Activated CD8-positive, alpha-beta memory T cell treated with anti-CD3 and anti-CD28 coated beads, Interleukin-2, amount 50 U/mL, for 1 hour (primary cell): ENCODE measurements around the gene ITGB1.
"Not testable (repeated sequence)": the region's sequence is repeated elsewhere in the genome, so short reads cannot be mapped to it uniquely, and the experiment has no call there.

ENCODE experiments used
- DNase-seq: peaks from one replicate; pipeline ENCODE4 v3.0.0-alpha.2; 2020; ENCODE audit errors: extremely low read depth

The ITGB1 gene

DNA sequence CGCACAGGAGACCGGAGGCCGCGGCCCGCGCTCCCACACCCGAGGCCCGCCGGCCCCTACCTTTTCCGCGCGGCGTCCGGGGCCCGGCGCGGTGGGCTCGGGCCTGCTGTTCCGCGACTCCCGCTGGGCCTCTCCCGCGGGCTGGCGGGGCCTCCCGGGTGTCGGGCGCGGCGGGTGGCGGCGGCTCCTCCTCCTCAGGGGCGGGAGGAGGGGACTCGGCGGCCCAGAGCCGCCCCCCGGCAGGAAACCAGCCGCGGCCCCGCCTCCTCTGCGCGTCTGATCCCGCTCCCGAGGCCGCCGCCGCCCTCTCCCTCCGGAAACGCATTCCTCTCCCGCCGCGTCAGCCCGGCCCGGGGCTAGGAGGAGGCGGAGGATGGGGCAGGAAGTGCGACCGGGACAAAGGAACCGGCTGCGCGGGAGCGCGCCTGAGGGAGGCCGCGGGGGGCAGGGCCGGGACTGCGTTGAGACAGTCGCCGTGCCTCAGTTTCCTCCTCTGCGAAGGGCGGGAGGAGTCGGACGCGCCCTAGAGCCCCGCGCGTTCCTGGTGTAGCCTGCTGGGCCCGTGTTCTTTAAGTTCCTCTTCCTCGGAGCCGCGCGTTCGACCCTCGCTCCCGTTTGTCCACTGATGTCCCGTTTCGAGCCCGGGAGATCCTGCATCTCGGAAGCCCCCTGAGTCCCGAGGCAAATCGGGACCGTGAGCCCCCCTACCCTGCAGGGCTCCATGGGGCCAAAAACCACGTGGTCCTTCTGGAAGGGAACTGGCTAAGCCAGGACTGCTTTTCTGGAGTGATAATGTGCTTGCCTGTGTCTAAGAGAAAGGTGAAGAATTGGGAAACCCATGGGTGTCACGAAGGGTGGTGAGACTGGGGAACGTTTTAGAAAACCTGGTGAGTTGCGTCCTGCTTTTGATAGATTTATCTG, at the start of gene ITGB1:
TSS of gene ITGB1 (minus strand) at position 146 of the 921 bp plus-strand sequence. CDS start 22,672 bp downstream, outside the sequence.
- peak; percentile 34 for DNase-seq

DNA sequence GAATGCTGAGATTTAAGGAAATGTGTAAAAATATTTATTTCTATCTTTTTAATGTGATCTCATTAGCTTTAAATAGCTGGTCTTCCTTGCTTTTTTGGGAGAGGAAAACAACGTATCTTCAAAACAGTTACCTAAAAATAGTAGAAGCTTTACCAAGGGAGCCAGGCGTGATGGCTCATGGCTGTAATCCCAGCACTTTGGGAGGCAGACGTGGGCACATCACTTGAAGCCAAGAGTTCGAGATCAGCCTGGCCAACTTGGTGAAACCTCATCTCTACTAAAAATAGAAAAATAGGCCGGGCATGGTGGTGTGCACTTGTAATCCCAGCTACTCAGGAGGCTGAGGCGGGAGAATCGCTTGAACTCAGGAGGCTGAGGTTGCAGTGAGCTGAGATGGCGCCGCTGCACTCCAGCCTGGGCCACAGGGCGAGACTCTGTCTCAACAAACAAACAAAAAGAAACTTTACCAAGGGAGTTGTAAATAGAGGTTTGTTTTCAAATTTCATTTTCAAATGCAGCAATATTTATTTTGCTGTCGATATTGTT, 48.4 kb upstream of the ITGB1 start:
- DNase-seq: no peak

DNA sequence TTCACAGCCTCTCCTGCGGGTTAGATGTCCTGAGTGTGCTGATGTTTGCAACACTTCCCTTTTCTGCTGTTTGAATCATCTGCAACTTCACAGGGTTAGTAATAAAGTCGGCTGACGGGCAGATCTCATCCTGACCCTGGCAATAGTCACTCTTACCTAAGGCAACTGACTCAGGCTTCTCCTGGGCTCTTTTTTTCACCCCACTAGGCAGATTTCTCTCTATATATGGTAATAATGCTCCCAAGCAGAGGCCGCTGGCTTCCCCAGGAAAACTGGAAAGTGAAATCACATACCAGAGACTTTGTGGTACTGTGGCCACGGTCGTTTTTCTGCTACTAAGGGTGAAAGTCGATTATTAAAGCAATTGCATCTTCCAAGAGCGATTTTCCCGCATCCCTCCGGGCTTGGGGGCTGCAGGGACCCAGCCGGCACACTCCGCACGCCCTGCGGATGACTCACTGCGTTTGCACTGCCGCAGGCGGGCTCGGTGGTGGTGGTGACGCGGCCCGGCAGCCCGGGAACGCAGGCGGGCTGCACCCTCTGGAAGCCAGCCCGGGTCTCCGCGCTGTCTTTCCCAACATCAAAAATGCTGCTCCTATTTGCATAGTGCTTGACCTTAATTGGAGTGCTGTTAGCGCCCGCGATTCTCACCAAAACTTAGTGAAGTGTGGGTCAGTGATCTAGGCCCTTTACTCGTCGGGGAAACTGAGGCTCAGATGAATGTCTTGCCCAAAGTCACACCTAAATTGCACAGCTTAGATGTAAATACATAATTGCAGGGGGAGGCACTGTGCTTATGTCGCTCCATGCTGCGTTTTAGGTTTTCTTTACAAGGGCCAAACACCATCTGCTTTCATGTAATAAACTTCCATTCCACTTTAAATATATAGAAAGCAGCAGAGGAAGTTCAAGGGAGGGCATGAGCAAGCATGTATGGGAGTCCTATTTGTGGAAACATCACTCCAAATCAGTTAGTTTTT, 47.6 kb upstream of the ITGB1 start:
- DNase-seq: no peak

DNA sequence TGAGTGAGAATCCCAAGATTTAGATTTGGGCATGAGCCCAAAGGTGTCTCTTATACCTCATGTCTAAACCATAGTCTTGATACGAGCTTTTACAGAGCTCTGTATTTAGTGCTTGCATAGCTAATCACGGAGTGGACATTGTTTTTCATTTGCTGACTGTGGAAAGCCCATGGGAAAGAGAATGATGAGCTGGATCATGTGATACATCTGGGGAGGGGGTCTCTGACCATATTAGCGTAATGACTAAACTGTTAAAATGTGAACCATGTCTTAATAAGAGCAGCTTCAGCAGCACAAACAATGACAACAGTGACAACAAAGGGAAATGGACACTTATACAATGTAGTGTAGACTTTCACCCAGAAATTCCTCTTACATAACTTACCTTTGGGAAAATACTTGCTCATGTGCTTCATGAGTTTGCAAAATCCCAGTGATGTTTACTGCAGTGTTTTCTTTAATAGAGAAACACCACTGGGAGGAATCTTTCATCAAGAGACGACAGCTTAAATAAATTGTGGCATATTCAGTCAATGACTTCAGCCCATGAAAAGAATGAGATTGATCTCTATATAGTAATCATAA, 44.0 kb upstream of the ITGB1 start:
- no peak for DNase-seq

DNA sequence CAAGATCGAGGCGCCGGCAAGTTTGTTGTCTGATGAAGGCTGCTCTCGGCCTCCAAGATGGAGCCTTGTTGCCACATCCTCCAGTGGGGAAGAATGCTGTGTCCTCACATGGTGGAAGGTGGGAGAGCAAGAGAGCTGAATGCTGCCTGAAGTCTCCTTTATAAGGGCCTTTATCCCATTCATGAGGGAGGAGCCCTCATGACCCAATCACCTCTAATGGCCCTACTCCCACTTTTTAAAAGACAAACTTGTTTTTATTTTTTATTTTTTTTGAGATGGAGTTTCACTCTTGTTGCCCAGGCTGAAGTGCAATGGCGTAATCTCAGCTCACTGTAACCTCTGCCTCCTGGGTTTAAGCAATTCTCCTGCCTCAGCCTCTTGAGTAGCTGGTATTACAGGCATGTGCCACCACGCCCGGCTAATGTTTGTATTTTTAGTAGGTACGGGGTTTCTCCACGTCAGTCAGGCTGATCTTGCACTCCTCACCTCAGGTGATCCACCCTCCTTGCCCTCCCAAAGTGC, 40.1 kb upstream of the ITGB1 start:
- not testable (repeated sequence) for DNase-seq

DNA sequence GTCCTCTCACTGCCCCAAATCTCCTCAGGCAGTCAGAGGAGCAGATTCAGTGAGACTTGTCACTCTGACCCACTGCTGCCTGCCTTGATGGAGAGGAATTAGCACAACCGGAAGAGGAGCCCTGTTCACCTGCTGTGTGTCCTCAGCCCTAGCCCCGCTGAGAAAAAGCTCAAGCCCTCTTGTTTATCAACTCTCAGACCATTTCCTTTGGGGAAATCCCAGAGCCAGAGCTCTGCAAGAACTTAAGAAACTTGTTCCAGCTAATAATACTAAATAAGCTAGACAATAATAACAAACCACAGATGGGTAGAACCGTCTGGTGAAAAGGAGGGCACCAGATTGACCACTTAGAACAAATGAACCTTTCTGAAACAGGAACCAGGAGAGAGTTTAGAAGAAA, 37.7 kb upstream of the ITGB1 start:
- no peak for DNase-seq

DNA sequence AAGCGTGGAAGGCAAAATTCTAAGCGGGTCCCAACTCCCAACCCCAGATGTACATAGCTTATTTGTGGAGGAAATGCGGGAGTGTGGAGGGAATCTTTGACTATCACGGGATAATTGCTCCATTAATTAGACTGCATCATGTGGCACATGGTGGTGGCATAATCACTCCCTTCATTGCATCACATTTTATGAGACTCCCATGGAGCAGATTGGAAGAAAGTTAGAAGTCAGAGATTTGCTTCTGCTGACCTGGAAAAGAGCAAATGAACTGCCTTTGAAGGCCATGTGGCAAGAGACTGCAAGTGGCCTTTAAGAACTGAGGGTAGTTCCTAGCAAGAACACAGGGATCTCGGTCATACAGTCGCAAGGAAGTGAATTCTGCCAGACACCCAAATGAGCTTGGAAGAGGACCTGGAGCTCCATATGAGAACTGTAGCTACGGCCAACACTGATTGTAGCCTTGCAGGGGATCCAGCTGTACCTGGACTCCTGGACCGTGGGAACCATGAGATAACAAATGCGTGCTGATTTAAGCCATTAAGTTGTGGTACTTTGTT, 37.1 kb upstream of the ITGB1 start:
- DNase-seq: no peak

DNA sequence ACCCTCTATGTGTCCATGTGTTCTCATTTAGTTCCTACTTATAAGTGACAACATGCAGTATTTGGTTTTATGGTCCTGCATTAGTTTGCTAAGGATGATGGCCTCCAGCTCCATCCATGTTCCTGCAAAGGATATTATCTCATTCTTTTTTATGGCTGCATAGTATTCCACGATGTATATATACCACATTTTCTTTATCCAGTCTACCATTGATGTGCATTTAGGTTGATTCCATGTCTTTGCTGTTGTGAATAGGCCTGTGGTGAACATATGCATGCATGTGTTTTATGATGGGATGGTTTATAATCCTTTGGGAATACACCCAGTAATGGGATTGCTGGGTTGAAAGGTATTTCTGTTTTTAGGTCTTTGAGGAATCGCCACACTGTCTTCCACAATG, 36.6 kb upstream of the ITGB1 start:
- not testable (repeated sequence) for DNase-seq

DNA sequence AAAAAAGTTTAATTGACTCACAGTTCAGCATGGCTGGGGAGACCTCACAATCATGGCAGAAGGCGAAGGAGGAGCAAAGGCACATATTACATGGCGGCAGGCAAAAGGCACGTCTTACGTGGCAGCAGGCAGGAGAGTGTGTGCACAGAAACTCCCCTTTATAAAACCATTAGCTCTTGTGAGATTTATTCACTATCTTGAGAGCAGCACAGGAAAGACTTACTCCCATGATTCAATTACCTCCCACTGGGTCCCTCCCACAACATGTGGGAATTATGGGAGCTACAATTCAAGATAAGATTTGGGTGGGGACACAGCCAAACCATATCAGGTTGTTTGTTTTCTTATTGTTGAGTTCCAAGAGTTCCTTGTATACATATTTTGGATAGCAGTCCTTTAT, 34.3 kb upstream of the ITGB1 start:
- DNase-seq: not testable (repeated sequence)

DNA sequence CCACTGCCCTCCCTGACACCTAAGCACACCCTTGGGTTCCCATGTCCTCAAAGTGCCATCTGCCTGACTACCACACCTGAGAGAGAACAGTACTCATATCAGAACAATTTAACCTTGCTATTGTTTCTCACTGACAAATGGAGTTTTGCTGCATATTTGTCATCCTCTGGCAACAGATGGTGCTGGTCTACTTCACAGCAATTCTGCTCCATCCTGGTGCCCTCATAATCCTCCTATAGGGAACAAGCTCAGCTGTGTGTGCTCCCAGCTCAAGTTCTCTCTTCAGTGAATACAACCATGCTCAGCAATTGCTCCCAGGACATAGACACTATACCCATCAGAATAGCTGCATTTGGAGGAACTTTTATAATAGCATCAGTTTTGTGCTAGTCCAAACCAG, 32.8 kb upstream of the ITGB1 start:
- no peak for DNase-seq

DNA sequence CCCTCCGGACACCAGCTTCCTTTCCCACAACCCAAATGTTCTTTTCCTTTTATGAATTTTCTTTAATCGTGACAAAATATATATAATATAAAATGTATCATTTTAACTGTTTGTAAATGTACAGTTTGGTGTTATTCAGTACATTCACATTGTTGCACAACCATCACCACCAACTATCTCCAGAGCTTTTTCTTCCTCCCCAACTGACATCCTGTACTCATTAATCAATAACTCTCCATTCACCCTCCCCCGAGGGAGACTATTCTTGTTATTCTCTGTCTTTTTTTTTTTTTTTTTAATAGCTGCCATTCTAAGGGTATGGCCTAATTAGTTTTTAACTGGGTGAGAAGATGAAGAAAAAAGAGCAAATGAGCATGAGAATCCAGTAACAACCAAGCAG, 30.6 kb upstream of the ITGB1 start:
- DNase-seq: no peak

DNA sequence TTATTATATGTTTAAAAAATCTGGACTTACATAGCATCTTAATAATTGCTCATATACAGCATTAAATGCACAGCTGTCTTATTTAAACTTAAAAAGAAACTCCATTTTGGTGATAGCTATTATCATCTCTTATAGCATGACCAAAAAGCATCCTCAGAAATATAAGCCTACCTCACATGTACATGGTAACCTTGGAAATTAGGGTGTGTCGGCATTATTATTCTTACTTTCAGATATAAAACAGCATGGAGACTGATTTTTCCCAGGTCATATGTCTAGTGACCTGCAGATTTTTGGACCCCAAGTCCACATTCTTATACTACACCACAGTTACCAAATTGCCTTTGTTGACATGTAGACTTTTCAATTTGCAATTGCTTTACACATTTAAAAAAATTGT, 29.1 kb upstream of the ITGB1 start:
- DNase-seq: no peak

DNA sequence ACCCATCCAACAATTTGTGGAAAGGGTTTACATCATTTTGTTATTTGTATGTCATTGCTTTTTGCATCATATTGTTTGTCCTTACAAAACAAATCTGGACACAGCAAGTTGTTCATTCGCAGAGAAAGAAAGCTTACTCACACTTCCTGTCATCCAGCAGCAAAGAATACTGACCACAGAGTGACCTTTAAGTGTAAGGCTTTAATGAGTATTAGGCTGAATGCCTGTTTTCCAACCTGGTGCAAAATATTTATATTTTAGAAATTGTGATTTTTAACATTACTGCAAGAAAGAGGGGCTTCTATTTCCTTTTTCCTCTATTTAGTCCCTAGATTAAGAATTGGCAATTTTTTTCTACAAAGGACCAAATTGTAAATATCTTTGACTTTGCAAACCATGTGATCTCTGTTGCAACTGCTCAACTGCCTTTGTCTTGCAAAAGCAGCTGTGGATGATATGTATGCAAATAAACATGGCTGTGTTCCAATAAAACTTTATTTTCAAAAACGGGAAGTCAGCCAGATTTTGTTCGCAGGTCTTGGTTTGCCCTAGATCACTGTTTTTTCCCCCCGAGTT, 27.8 kb upstream of the ITGB1 start:
- DNase-seq: no peak

DNA sequence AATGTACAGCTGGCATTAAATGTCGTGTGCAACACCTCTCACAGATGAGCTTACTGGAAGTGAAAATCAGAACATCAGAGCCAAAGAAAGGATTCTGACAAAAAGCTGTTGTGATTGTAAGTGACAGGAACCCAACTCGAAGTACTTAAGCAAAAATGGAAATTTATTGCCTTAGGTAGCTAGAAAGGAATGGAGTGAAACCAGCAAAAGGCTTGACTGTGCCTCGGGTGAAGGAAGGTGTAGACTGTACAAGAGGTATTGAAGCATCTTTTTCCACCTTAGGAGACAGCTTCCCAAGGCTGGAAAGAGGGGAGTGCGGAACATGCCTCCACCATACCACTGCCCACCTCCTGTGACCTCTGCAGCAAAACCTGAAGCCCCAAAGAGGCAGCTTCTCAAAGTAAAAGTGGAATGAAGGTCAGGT, 27.3 kb upstream of the ITGB1 start:
- DNase-seq: no peak

DNA sequence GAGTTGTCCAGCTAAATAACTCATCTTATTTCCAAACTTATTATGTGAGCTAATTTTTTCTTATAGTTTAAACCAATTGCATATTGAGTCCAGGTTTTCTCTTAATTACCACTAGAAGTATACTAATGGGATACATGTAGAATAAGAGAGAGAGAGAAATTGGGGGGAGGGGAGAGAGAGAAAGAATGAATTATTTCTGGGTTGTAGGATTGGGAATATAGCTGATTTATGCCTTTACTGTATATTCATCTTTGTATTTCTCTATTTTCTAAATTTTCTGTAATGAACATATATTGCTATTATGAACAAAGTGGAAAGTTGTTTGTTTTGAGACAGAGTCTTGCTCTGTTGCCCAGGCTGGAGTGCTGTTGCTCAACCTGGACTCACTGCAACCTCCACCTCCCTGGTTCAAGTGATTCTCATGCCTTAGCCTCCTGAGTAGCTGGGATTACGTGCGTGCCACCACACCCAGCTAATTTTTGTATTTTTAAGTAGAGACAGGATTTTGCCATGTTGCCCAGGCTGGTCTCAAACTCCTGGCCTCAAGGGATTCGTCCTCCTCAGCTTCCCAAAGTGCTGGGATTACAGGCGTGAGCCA, 26.1 kb upstream of the ITGB1 start:
- no peak for DNase-seq

DNA sequence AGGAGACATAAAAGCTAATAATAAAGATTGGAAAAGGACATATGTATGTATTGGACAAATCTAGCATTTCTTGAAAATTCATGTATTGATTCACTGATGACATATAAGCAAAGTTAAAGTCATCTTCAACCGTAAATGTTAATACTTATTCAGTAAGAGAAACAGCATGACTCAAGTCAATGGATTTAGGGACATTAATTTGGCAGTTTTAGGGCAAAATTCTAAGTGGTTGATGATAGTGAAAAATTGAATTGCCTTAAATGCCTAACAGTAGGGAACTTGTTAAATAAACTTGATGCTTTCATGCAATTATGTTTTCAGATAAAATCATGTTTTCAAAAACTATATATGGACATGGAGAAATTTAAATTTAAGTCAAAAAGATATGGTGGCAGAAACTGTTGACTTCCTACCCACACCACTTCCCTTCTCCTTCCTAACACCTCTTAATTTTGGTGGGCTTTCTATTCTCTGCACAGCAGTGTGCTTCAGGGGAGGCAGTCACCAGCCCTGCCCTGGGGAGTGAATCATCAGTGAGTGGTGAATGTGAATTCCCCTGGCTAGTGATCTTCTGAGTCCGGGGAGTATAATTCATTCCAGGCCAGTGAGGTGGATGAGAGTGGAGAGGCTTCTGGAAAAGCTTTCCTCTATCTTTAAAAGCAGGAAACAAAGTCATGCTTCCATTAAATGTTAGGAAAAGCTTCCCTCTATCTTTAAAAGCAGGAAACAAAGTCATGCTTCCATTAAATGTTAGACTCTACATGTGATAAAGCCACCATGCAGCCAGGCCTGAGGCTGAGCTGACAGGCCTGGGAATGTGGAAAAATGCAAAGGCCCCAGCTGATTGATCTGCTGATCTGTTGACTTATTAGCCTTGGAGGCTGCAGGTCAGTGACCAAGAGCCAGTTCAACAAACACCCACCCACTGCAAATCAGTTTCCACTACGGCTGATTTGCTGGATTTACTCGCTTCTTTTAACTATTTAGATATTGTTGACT, 25.2 kb upstream of the ITGB1 start:
- no peak for DNase-seq

DNA sequence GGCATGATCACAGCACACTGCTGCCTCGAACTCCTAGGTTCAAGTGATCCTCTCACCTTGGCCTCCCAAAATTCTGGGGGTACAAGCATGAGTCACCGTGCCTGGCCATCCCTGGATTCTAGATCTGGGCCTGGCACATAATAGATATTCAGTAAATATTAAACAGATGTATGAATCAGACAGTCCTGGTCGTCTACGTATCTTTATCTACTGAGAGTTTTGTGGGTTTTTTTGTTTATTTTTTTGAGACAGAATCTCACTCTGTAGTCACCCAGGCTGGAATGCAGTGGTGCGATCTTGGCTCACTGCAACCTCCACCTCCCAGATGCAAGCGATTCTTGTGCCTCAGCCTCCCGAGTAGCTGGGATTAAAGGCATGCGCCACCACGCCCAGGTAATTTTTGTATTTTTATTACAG, 24.3 kb upstream of the ITGB1 start:
- DNase-seq: no peak

DNA sequence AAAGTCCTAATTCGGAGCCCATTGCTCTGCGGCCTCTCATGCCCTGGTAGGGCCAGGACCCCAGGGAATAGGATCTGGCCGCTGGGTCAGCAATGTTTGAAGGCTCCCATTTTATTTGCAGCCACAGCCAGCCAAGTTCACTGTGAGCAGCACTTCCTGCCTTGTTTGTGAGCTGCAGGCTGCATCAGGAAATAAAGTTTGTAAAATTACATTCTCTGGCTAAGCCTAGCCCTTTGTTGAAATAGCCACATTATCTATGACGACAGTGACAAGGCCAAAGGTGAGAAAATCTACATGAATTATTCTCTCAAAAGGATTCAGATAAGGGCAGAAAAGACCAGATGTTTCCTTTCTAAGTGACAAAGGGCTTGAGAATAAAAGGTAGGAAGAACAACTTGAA, 23.7 kb upstream of the ITGB1 start:
- no peak for DNase-seq
